ENCODE measurements around the gene EZR. TPM values are rescaled to one million over a fixed set of nuclear protein-coding genes. Genes with fewer than 3 reads are reported as not detected.
A peak's percentile ranks its signal among the peaks of the same experiment; 100 is the strongest.

EZR gene
- total and polyA plus RNA-seq, 2 of the 13 experiments (the other 11 are each of a cell fraction or from before 2014, with no cell fraction given): 34.7 to 60.3 TPM

GRCh38 chr6:158764183-158764849 lies 54.9 kb downstream of the EZR start (continued):
- peak; percentile 39 for TF ChIP-seq AGO2 (optimal IDR thresholded peaks at IDR 0.05; ENCODE audit: low read depth, low read length)

- H3K4me2 ChIP-seq (ENCODE audit: low read depth, low read length): no peak overlapping the region
- TF ChIP-seq SRSF4 (IDR thresholded peaks at IDR 0.05; ENCODE audit: low read depth, low read length, poor library complexity, severe bottlenecking) (no peak), ZNF562 (CRISPR knock-in tag; IDR thresholded peaks at IDR 0.05; ENCODE audit: borderline replicate concordance) (no peak), ZNF512 (CRISPR knock-in tag; IDR thresholded peaks at IDR 0.05) (no peak), POLR2AphosphoS5 (IDR thresholded peaks at IDR 0.05; ENCODE audit: low read depth, low read length) (no peak), CREB1 (IDR thresholded peaks at IDR 0.05) (no peak), CREB1 (CRISPR knock-in tag; IDR thresholded peaks at IDR 0.05) (no peak), RBM22 (optimal IDR thresholded peaks at IDR 0.05; ENCODE audit: low read length) (peak; percentile 15)
- no peak overlapping the region for H3K27ac ChIP-seq (ENCODE audit: extremely low read length, insufficient read depth, low read length)
- no peak overlapping the region for H3K9ac ChIP-seq (ENCODE audit: insufficient read depth, low read depth, low read length)
- H3K4me3 ChIP-seq (replicated peaks in 1 of 3; ENCODE audit: insufficient read depth in 1 of 3, low read depth in 2 of 3, low read length in 3 of 3): no peak overlapping the region
- H3K79me2 ChIP-seq (ENCODE audit: insufficient read depth, low read length): no peaks in the 10 kb centered on the region
- FAIRE-seq: no peak
- no peaks in the 10 kb centered on the region for H4K20me1 ChIP-seq (ENCODE audit: insufficient read depth, low read length)
- WGBS (ENCODE audit: low lambda C conversion rate): 82% methylated on average over 11 of the region's 11 CpGs
- in situ Hi-C loops (cut with HindIII; ENCODE audit: extremely low pct_ligation_motif_present, low pct_unique_long_range_greater_than_20kb) (no loop called here), intact Hi-C loops (cut with micrococcal nuclease; ENCODE audit: unreplicated experiment) (no loop called here)
- no TSS peak for BruUV-seq (replicated peaks)
- no peak overlapping the region for H2AFZ ChIP-seq (ENCODE audit: low read length)
- POLR2A ChIA-PET: no interaction called here
- DNase-seq (ENCODE audit: low spot score): no peak
- no peak for ATAC-seq
- H3K36me3 ChIP-seq (replicated peaks in 1 of 2; ENCODE audit: control insufficient read depth in 1 of 2, insufficient read depth in 2 of 2, low read length in 2 of 2): peaks cover 14 to 32% of the 10 kb centered on the region in 2 experiments; a peak in 4 of 5 replicates
- no peaks in the 10 kb centered on the region for H3K9me3 ChIP-seq (ENCODE audit: low read length)
- H3K4me1 ChIP-seq (ENCODE audit: insufficient read depth, low read length): no peaks in the 10 kb centered on the region
- CTCF ChIA-PET (ENCODE audit: low intra/inter-chr PET ratio, low total read pairs): no interaction called here
- no peaks in the 10 kb centered on the region for H3K27me3 ChIP-seq (ENCODE audit: control insufficient read depth in 1 of 2, insufficient read depth in 2 of 2, low read length in 2 of 2)
Observed at GRCh38 chr6:158763434-158764182, 55.6 kb downstream of the EZR start.
